Kidney (tissue), 14 donors: Measurements from ENCODE around the gene GID4. TPM values are rescaled to one million over a fixed set of nuclear protein-coding genes. Genes with fewer than 3 reads are reported as not detected.

Experiments used
- DNase-seq, 5 donors: peaks; one replicate each; pipeline ENCODE4 v3.0.0-alpha.2; 2013 to 2020
- FAIRE-seq: peaks from 2 replicates; lab custom pipeline; 2012; peaks lifted over from hg19 to GRCh38; lab: Jason Lieb, UNC
- H3K27ac ChIP-seq, 2 donors: one replicate each; pipeline ENCODE4 v1.7.0; 2013; ENCODE audit warnings: low read depth in 2 of 2, low read length in 2 of 2, inconsistent platforms in 1 of 2
- H3K27me3 ChIP-seq: one replicate; pipeline ENCODE4 v1.7.1; 2013; ENCODE audit warnings: low read length, inconsistent platforms; ENCODE audit not compliant: control insufficient read depth, insufficient read depth
- H3K36me3 ChIP-seq, 3 donors: one replicate each; pipeline versions ENCODE4 v1.7.0 to v1.7.1; 2013; ENCODE audit warnings: low read length in 3 of 3, control low read depth in 1 of 3, inconsistent platforms in 1 of 3; ENCODE audit not compliant: insufficient read depth in 3 of 3, control insufficient read depth in 2 of 3
- H3K4me1 ChIP-seq, 3 donors: one replicate each; pipeline versions ENCODE4 v1.7.0 to v1.7.1; 2013; ENCODE audit warnings: low read length in 3 of 3, inconsistent platforms in 1 of 3, low read depth in 1 of 3; ENCODE audit not compliant: control insufficient read depth in 2 of 3, insufficient read depth in 2 of 3
- H3K4me3 ChIP-seq, 3 donors: one replicate each; pipeline versions ENCODE4 v1.7.0 to v1.8.1; 2013; ENCODE audit warnings: low read length in 3 of 3, control low read depth in 1 of 3, inconsistent platforms in 1 of 3
- H3K9ac ChIP-seq, 3 donors: one replicate each; pipeline versions ENCODE4 v1.7.0 to v1.7.1; 2013; ENCODE audit warnings: low read length in 3 of 3, control low read depth in 1 of 3, inconsistent platforms in 1 of 3
- H3K9me3 ChIP-seq, 3 donors: one replicate each; pipeline versions ENCODE4 v1.7.0 to v1.7.1; 2013; ENCODE audit warnings: low read length in 3 of 3, control low read depth in 1 of 3, inconsistent platforms in 1 of 3; ENCODE audit not compliant: control insufficient read depth in 2 of 3, insufficient read depth in 1 of 3
- intact Hi-C: fragments of 100-400 bp; cut with DNase I; formaldehyde crosslinking; loops from one replicate; pipeline ENCODE4 v1.11.1; 2022
- polyA plus RNA-seq: library from polyadenylated mRNA; stranded (reverse); fragments of 350-450 nt; fragmentation: Illumina TruSeq; extraction: RNeasy Lipid Tissue Mini Kit (QIAGEN cat#74804); gene quantifications from one replicate; pipeline ENCODE4 v1.2.3, GENCODE V29; 2014; ENCODE audit warnings: low read depth, low replicate concordance; ENCODE audit not compliant: insufficient read depth
- total RNA-seq: library from RNA; stranded (reverse); fragmentation: NEBNext Ultra II Directional; extraction: Animal tissue kit (Norgen Biotek cat#: 25700); gene quantifications from one replicate; pipeline ENCODE4 v1.2.1, GENCODE V29; 2021
- TF ChIP-seq, protein P1 (sequence below): IDR thresholded peaks from 3 replicates; pipeline ENCODE4 v1.5.1; 2012; ENCODE audit warnings: mild to moderate bottlenecking, moderate library complexity, borderline replicate concordance; ENCODE audit not compliant: insufficient read depth; ENCODE audit errors: extremely low read depth
- donor health status: control.
- donor health status: control.
- donor health status: control.
- donor health status: control.
- donor health status: control.
- donor health status: DM: yes; HTN: yes; CAD: no.
- donor health status: Normal renal cell carcinoma (clear cell type).

The GID4 gene
- total and polyA plus RNA-seq, 2 donors from 2014 or later: 3.4 to 8.7 TPM

DNA sequence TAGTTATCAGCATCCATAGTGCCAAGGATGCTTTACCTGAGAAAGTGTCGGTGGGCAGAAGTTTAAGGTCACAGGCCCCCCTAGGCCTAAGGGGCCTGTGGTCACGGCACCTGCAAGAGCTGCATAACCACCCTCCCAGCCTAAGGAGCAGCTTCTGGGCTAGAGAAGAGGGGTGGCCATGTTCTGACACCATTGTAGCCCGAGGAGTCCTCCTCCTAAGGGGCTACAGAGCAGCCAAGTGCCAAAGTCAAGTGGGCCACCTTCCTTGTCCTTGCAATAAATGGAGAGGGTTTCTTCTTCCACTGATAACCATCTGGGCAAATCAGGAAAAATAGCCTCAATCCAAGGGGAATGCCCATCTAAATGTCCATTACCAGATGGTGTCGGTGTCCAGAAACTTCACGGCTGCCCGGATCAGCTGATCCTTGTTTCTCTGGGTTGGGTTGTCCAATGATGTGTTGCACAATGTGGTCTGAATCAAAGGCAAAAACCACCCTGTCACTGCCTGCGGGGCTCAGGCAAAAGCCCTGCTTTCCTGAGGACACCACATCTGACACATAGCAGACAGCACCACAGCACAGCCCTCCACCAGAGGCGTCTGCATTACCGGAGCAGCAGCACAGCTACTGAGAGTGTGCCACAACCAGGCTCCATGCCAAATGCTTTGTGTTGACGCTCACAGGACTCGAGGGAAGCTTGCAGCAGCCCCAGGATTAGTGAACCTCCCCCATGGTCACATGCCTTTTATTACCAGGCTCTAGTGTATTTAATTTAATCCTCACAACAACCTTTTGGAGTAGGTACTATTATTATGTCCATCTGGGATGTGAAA, 13.0 kb upstream of the GID4 start:
- H3K4me3 ChIP-seq: no peak overlapping the region
- H3K9me3 ChIP-seq: no peaks in the 10 kb centered on the region
- DNase-seq (no peak), FAIRE-seq (no peak)
- no peaks in the 10 kb centered on the region for H3K27me3 ChIP-seq
- no peak overlapping the region for H3K27ac ChIP-seq
- H3K36me3 ChIP-seq: peaks cover 0 to 11% (median 10%) of the 10 kb centered on the region in 3 donors
- TF ChIP-seq, protein P1, sequence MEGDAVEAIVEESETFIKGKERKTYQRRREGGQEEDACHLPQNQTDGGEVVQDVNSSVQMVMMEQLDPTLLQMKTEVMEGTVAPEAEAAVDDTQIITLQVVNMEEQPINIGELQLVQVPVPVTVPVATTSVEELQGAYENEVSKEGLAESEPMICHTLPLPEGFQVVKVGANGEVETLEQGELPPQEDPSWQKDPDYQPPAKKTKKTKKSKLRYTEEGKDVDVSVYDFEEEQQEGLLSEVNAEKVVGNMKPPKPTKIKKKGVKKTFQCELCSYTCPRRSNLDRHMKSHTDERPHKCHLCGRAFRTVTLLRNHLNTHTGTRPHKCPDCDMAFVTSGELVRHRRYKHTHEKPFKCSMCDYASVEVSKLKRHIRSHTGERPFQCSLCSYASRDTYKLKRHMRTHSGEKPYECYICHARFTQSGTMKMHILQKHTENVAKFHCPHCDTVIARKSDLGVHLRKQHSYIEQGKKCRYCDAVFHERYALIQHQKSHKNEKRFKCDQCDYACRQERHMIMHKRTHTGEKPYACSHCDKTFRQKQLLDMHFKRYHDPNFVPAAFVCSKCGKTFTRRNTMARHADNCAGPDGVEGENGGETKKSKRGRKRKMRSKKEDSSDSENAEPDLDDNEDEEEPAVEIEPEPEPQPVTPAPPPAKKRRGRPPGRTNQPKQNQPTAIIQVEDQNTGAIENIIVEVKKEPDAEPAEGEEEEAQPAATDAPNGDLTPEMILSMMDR: no peak
- no peaks in the 10 kb centered on the region for H3K4me1 ChIP-seq
- intact Hi-C loops: no loop called here
- H3K9ac ChIP-seq: no peak overlapping the region

DNA sequence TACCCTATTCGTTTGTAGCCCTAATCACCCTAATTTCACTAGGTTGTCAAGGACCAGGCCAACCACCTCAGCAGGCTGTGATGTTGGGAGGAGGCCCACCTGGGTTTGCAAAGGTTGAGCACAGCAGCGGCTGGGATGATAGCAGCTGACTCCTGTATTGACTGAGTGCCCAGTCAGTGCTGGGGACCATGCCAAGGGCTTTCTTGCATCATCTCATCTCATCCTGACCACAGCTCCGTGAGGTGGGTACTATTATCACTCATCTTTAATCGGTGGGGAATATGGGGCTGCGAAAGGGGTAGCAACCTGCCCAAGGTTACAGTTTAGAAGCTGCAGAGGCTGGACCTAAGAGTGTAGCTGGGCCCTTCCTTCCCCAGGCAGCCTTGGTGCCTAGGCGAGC, 11.9 kb upstream of the GID4 start:
- TF ChIP-seq, protein P1: no peak
- Histone ChIP-seq H3K9ac (no peak overlapping the region), H3K27ac (no peak overlapping the region), H3K4me3 (no peak overlapping the region), H3K9me3 (no peaks in the 10 kb centered on the region), H3K4me1 (no peaks in the 10 kb centered on the region), H3K36me3 (peaks cover 0 to 7% (median 6%) of the 10 kb centered on the region in 3 donors), H3K27me3 (no peaks in the 10 kb centered on the region)
- intact Hi-C loops: no loop called here
- DNase-seq (no peak), FAIRE-seq (no peak)

- Histone ChIP-seq H3K4me3 (no peak overlapping the region), H3K27ac (no peak overlapping the region), H3K36me3 (peaks cover 0 to 7% (median 6%) of the 10 kb centered on the region in 3 donors), H3K9me3 (no peaks in the 10 kb centered on the region), H3K27me3 (no peaks in the 10 kb centered on the region), H3K4me1 (no peaks in the 10 kb centered on the region), H3K9ac (no peak overlapping the region)
- intact Hi-C loops: no loop called here
- no peak for FAIRE-seq
- DNase-seq: no peak
- TF ChIP-seq, protein P1: no peak
Observed at GRCh38 chr17:18028114-18028951, 10.9 kb upstream of the GID4 start.
